GM23338 (cell line): ENCODE measurements around the gene NDE1. TPM values are rescaled to one million over a fixed set of nuclear protein-coding genes. Genes with fewer than 3 reads are reported as not detected.
A peak's percentile ranks its signal among the peaks of the same experiment; 100 is the strongest.
"Not testable (repeated sequence)": the region's sequence is repeated elsewhere in the genome, so short reads cannot be mapped to it uniquely, and the experiment has no call there.

Experiments
- ATAC-seq: fragments of 200-7000 bp; cut with Tn5 transposase; 3 replicates; pipeline ENCODE4 v1.9.1; 2020
- DNase-seq: peaks from one replicate; pipeline ENCODE4 v3.0.0-alpha.2; 2015; ENCODE audit warnings: low spot score
- H2AFZ ChIP-seq: fragments of 200-600 bp; sonication (generic); 2 replicates; pipeline ENCODE4 v1.8.0; 2016; ENCODE audit warnings: antibody characterized with exemption, mild to moderate bottlenecking, moderate library complexity
- H3F3A ChIP-seq: fragments of 200-600 bp; sonication (generic); replicated peaks from 2 replicates; pipeline ENCODE4 v1.8.0; 2017; ENCODE audit warnings: antibody characterized with exemption, mixed run types, low read depth
- H3K27ac ChIP-seq: fragments of 200-600 bp; sonication (generic); 2 replicates; pipeline ENCODE4 v1.6.1; 2016; ENCODE audit warnings: low read depth
- H3K27me3 ChIP-seq: fragments of 200-600 bp; sonication (generic); 2 replicates; pipeline ENCODE4 v1.8.0; 2016; ENCODE audit warnings: mild to moderate bottlenecking, mixed run types, moderate library complexity; ENCODE audit not compliant: insufficient read depth
- H3K36me3 ChIP-seq: fragments of 200-600 bp; sonication (generic); 2 replicates; pipeline ENCODE4 v1.8.0; 2016; ENCODE audit warnings: mild to moderate bottlenecking; ENCODE audit not compliant: insufficient read depth
- H3K4me1 ChIP-seq: fragments of 200-600 bp; sonication (generic); 2 replicates; pipeline ENCODE4 v1.8.0; 2016; ENCODE audit warnings: mild to moderate bottlenecking, moderate library complexity; ENCODE audit not compliant: insufficient read depth
- H3K4me2 ChIP-seq: fragments of 200-600 bp; sonication (generic); 2 replicates; pipeline ENCODE4 v1.7.1; 2017; ENCODE audit warnings: mixed run types
- H3K4me3 ChIP-seq: fragments of 200-600 bp; sonication (generic); 2 replicates; pipeline ENCODE4 v1.6.1; 2016; ENCODE audit warnings: mixed run types
- H3K79me2 ChIP-seq: fragments of 200-600 bp; sonication (generic); replicated peaks from 2 replicates; pipeline ENCODE4 v1.8.0; 2017; ENCODE audit warnings: mild to moderate bottlenecking; ENCODE audit not compliant: insufficient read depth
- H3K9me2 ChIP-seq: fragments of 200-600 bp; sonication (generic); 2 replicates; pipeline ENCODE4 v1.8.0; 2017; ENCODE audit not compliant: insufficient read depth
- H4K20me1 ChIP-seq: fragments of 200-600 bp; sonication (generic); replicated peaks from 2 replicates; pipeline ENCODE4 v1.8.0; 2017; ENCODE audit warnings: mild to moderate bottlenecking; ENCODE audit not compliant: insufficient read depth
- H3K27ac Mint-ChIP-seq: 2 replicates; pipeline ENCODE4 v1.8.0; 2020; ENCODE audit warnings: inconsistent platforms, mild to moderate bottlenecking, moderate library complexity, mixed read lengths
- H3K27me3 Mint-ChIP-seq: 3 replicates; pipeline ENCODE4 v1.8.0; 2022; ENCODE audit warnings: low read depth, mild to moderate bottlenecking, moderate library complexity, mixed read lengths, inconsistent platforms; ENCODE audit not compliant: insufficient read depth, poor library complexity
- H3K36me3 Mint-ChIP-seq: 3 replicates; pipeline ENCODE4 v1.8.0; 2021; ENCODE audit warnings: low read depth, mild to moderate bottlenecking, inconsistent platforms, moderate library complexity, mixed read lengths
- H3K4me1 Mint-ChIP-seq: 3 replicates; pipeline ENCODE4 v1.8.0; 2020; ENCODE audit warnings: mild to moderate bottlenecking, inconsistent platforms, mixed read lengths
- H3K4me3 Mint-ChIP-seq: 3 replicates; pipeline ENCODE4 v1.8.0; 2021; ENCODE audit warnings: moderate library complexity, mild to moderate bottlenecking, inconsistent platforms, mixed read lengths
- H3K9me3 Mint-ChIP-seq: 3 replicates; pipeline ENCODE4 v1.8.0; 2020; ENCODE audit warnings: moderate library complexity, mild to moderate bottlenecking, inconsistent platforms, mixed read lengths
- CREB1 ChIP-seq: fragments of 250-450 bp; sonication (Bioruptor Pico); IDR thresholded peaks from 2 replicates; pipeline ENCODE4 v1.5.0; 2020; ENCODE audit warnings: low read depth, mild to moderate bottlenecking, moderate library complexity
- EZH2 ChIP-seq: fragments of 200-600 bp; sonication (generic); IDR thresholded peaks from one replicate; pipeline ENCODE4 v1.8.0; 2017; ENCODE audit warnings: antibody characterized with exemption, mild to moderate bottlenecking, low read depth; ENCODE audit not compliant: unreplicated experiment
- EZH2phosphoT487 ChIP-seq: fragments of 200-600 bp; sonication (generic); IDR thresholded peaks from one replicate; pipeline ENCODE4 v1.8.1; 2018; ENCODE audit warnings: antibody characterized with exemption; ENCODE audit not compliant: unreplicated experiment
- JUNB ChIP-seq: IDR thresholded peaks from one replicate; pipeline ENCODE4 v1.6.1; 2016; ENCODE audit warnings: antibody characterized with exemption; ENCODE audit not compliant: unreplicated experiment
- POLR2AphosphoS5 ChIP-seq: IDR thresholded peaks from 2 replicates; pipeline ENCODE4 v1.6.1; 2016; ENCODE audit warnings: antibody characterized with exemption, low read depth
- STAT1 ChIP-seq: IDR thresholded peaks from one replicate; pipeline ENCODE4 v1.6.1; 2016; ENCODE audit warnings: antibody characterized with exemption; ENCODE audit not compliant: unreplicated experiment
- ZNF114 ChIP-seq: fragments of 250-450 bp; sonication (Bioruptor Pico); IDR thresholded peaks from 2 replicates; pipeline ENCODE4 v1.5.0; 2020; ENCODE audit warnings: mild to moderate bottlenecking, moderate library complexity
- ZNF331 ChIP-seq: fragments of 250-450 bp; sonication (Bioruptor Pico); IDR thresholded peaks from 2 replicates; pipeline ENCODE4 v1.5.0; 2020; ENCODE audit warnings: low read depth, mild to moderate bottlenecking, moderate library complexity
- polyA plus RNA-seq: library from polyadenylated mRNA; unstranded; fragments of >200 nt; fragmentation: Nextera tagmentation; extraction: Ambion mirVana; gene quantifications from 2 replicates; pipeline ENCODE4 v1.2.1, GENCODE V29; 2016
- total RNA-seq: library from RNA; depleted of rRNA; stranded (reverse); fragments of >200 nt; shearing (Covaris generic); gene quantifications from 2 replicates; pipeline ENCODE4 v1.2.3, GENCODE V29; 2014
- TF ChIP-seq, protein P1 (sequence below): IDR thresholded peaks from one replicate; pipeline ENCODE4 v1.6.1; 2018; ENCODE audit warnings: antibody characterized with exemption; ENCODE audit not compliant: unreplicated experiment

NDE1 gene
- total and polyA plus RNA-seq, 2 experiments from 2014 or later, result 13.0 to 22.9 TPM

DNA sequence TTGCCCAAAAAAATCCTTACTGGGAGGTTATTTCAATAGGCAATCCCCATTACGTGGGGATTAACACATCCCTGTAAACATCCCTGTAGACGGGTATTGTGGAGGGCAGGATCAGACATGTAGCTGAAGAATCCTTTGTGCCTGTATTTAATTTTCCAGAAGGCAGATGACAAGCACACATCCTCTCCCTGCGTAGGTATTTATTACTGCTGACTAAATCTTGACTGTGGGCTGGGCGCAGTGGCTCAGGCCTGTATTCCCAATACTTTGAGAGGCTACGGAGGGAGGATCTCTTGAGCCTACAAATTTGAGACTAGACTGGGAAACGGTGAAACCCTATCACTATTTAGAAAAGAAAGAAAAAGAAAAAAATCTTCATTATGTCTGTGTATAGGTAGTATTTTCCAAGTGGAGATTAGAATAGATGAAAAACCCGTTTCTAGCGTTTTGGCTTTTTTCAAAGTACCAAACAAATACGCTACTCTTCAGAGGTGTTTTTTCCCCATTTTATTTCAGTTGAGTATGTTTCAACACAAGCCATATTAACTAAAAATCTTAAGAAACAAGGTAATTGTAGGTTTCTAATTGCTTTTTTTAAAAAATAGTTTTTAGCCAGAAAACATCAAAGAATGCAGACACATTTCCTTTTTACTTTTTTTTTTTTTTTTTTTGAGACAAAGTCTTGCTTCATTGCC, 5.6 kb upstream of the NDE1 start:
- DNase-seq, result peak; percentile 9
- Histone ChIP-seq H3K36me3 (no peaks in the 10 kb centered on the region), H3K9me2 (no peaks in the 10 kb centered on the region), H3K4me3 (peak overlapping the region; percentile 84), H2AFZ (0 out of 2 replicates have a peak overlapping the region, but pooled peaks have one; percentile 83), H3K79me2 (peaks cover 28% of the 10 kb centered on the region), H3F3A (peaks cover 6% of the 10 kb centered on the region), H3K27me3 (no peaks in the 10 kb centered on the region), H3K27ac (no peak overlapping the region; the same call in 1 of the 2 replicates), H4K20me1 (no peaks in the 10 kb centered on the region), H3K4me1 (peaks cover 7% of the 10 kb centered on the region; the same call in 1 of the 2 replicates), H3K4me2 (peak overlapping the region; percentile 75; the same call in 1 of the 2 replicates)
- peaks cover 10% of the 10 kb centered on the region for H3K4me1 Mint-ChIP-seq
- H3K4me3 Mint-ChIP-seq, result peak overlapping the region; percentile 89
- H3K36me3 Mint-ChIP-seq, result 0 out of 3 replicates have a peak, but pooled peaks cover 2% of the 10 kb centered on the region
- no peaks in the 10 kb centered on the region for H3K9me3 Mint-ChIP-seq
- TF ChIP-seq POLR2AphosphoS5 (no peak), JUNB (no peak), EZH2 (no peak), EZH2phosphoT487 (no peak), STAT1 (no peak), ZNF114 (CRISPR knock-in tag) (no peak), ZNF331 (CRISPR knock-in tag) (no peak)
- TF ChIP-seq, protein P1, sequence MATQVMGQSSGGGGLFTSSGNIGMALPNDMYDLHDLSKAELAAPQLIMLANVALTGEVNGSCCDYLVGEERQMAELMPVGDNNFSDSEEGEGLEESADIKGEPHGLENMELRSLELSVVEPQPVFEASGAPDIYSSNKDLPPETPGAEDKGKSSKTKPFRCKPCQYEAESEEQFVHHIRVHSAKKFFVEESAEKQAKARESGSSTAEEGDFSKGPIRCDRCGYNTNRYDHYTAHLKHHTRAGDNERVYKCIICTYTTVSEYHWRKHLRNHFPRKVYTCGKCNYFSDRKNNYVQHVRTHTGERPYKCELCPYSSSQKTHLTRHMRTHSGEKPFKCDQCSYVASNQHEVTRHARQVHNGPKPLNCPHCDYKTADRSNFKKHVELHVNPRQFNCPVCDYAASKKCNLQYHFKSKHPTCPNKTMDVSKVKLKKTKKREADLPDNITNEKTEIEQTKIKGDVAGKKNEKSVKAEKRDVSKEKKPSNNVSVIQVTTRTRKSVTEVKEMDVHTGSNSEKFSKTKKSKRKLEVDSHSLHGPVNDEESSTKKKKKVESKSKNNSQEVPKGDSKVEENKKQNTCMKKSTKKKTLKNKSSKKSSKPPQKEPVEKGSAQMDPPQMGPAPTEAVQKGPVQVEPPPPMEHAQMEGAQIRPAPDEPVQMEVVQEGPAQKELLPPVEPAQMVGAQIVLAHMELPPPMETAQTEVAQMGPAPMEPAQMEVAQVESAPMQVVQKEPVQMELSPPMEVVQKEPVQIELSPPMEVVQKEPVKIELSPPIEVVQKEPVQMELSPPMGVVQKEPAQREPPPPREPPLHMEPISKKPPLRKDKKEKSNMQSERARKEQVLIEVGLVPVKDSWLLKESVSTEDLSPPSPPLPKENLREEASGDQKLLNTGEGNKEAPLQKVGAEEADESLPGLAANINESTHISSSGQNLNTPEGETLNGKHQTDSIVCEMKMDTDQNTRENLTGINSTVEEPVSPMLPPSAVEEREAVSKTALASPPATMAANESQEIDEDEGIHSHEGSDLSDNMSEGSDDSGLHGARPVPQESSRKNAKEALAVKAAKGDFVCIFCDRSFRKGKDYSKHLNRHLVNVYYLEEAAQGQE, result no peak
- H3K27me3 Mint-ChIP-seq, result no peaks in the 10 kb centered on the region
- H3K27ac Mint-ChIP-seq, result peak overlapping the region; percentile 63; the same call in 1 of the 2 replicates
- ATAC-seq, result no peak

GRCh38 chr16:15644962-15645465, 5.0 kb upstream of the NDE1 start:
- not testable (repeated sequence) for H3F3A ChIP-seq, H3K36me3 Mint-ChIP-seq, H3K4me3 Mint-ChIP-seq, H3K9me3 Mint-ChIP-seq, H2AFZ ChIP-seq, H3K27ac Mint-ChIP-seq, ATAC-seq, H3K4me3 ChIP-seq, H3K4me2 ChIP-seq, H3K27ac ChIP-seq, H3K9me2 ChIP-seq, H4K20me1 ChIP-seq, H3K36me3 ChIP-seq, H3K27me3 ChIP-seq, H3K27me3 Mint-ChIP-seq, H3K4me1 ChIP-seq
- 0 out of 2 replicates have a peak, but pooled peaks have one; percentile 14 for TF ChIP-seq CREB1
- peak; percentile 63 for DNase-seq
- H3K79me2 ChIP-seq, result peaks cover 24% of the 10 kb centered on the region
- peaks cover 10% of the 10 kb centered on the region for H3K4me1 Mint-ChIP-seq

- not testable (repeated sequence) for H3K4me3 Mint-ChIP-seq, H3K36me3 ChIP-seq, H3K9me3 Mint-ChIP-seq, H3K4me3 ChIP-seq, H3K27ac ChIP-seq, DNase-seq, H3K4me2 ChIP-seq, H3K27ac Mint-ChIP-seq, H4K20me1 ChIP-seq, H3K4me1 ChIP-seq, H3K27me3 ChIP-seq, H3K36me3 Mint-ChIP-seq, ATAC-seq, H2AFZ ChIP-seq, H3K9me2 ChIP-seq
- H3K4me1 Mint-ChIP-seq, result peaks cover 12% of the 10 kb centered on the region
- Histone ChIP-seq H3K79me2 (peaks cover 19% of the 10 kb centered on the region), H3F3A (peaks cover 14% of the 10 kb centered on the region)
- peaks cover 11% of the 10 kb centered on the region for H3K27me3 Mint-ChIP-seq
These were observed 3.3 kb upstream of the NDE1 start for GRCh38 chr16:15646557-15647293.
